Tibial nerve (tissue), 4 donors: ENCODE data around the gene PCDH9.

Experiments used
- EP300 ChIP-seq, 2 donors: sonication (generic); formaldehyde crosslinking; IDR thresholded peaks; one replicate each; pipeline ENCODE4 v1.6.1; 2017; ENCODE audit warnings: antibody characterized with exemption in 2 of 2, mild to moderate bottlenecking in 1 of 2
- TF ChIP-seq, protein P1 (sequence below), 5 experiments: fragments of 200-600 bp in 3 of 5; fragments of 450-650 bp in 2 of 5; sonication (generic) in 3 of 5; IDR thresholded peaks; one replicate each; pipeline ENCODE4 v1.5.1; 2016 to 2019; ENCODE audit warnings: antibody characterized with exemption in 5 of 5, mild to moderate bottlenecking in 3 of 5, moderate library complexity in 2 of 5

DNA sequence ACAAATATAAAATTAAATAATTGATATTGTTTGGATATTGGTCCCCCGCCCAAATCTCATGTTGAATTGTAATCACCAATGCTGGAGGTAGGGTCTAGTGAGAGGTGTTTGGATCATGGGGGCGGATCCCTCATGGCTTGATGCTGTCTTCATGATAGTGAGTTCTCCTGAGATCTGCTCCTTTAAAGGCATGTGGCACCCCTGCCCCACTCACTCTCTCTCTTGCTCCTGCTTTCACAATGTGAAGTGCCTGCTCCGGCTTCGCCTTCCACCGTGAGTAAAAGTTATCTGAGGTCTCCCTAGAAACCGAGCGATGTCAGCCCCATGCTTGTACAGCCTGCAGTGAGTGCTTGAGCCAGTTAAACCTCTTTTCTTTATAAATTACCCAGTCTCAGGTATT lies 248.2 kb downstream of the PCDH9 start:
- TF ChIP-seq, protein P1, sequence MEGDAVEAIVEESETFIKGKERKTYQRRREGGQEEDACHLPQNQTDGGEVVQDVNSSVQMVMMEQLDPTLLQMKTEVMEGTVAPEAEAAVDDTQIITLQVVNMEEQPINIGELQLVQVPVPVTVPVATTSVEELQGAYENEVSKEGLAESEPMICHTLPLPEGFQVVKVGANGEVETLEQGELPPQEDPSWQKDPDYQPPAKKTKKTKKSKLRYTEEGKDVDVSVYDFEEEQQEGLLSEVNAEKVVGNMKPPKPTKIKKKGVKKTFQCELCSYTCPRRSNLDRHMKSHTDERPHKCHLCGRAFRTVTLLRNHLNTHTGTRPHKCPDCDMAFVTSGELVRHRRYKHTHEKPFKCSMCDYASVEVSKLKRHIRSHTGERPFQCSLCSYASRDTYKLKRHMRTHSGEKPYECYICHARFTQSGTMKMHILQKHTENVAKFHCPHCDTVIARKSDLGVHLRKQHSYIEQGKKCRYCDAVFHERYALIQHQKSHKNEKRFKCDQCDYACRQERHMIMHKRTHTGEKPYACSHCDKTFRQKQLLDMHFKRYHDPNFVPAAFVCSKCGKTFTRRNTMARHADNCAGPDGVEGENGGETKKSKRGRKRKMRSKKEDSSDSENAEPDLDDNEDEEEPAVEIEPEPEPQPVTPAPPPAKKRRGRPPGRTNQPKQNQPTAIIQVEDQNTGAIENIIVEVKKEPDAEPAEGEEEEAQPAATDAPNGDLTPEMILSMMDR (IDR thresholded peaks at IDR 0.05) = no peak
- no peak for TF ChIP-seq EP300 (IDR thresholded peaks at IDR 0.05)
